Right hindlimb (tissue), 1 donor: Measurements from ENCODE around the gene DCUN1D2.

ENCODE experiments used
- DNase-seq: peaks from one replicate; pipeline ENCODE4 v3.0.0-alpha.2; 2018

Gene DCUN1D2

GRCh38 chr13:113421673-113422270 is 68.7 kb downstream of the DCUN1D2 start:
- DNase-seq, result peak; percentile 85

- peak; percentile 54 for DNase-seq
These were observed 69.5 kb downstream of the DCUN1D2 start for GRCh38 chr13:113420833-113421600.

- no peak for DNase-seq
These were observed 70.3 kb downstream of the DCUN1D2 start for GRCh38 chr13:113420232-113420631.

GRCh38 chr13:113419531-113420193 is 70.8 kb downstream of the DCUN1D2 start:
- no peak for DNase-seq

GRCh38 chr13:113418722-113419049 is 71.8 kb downstream of the DCUN1D2 start:
- no peak for DNase-seq

GRCh38 chr13:113417836-113418721 is 72.4 kb downstream of the DCUN1D2 start:
- no peak for DNase-seq

GRCh38 chr13:113417008-113417751 is 73.3 kb downstream of the DCUN1D2 start:
- DNase-seq, result no peak

GRCh38 chr13:113415825-113416224 is 74.7 kb downstream of the DCUN1D2 start:
- DNase-seq, result no peak

- DNase-seq, result no peak
These were observed 75.5 kb downstream of the DCUN1D2 start for GRCh38 chr13:113415032-113415431.

- DNase-seq, result no peak
These were observed 76.2 kb downstream of the DCUN1D2 start for GRCh38 chr13:113414335-113414734.

GRCh38 chr13:113413898-113414282 is 76.6 kb downstream of the DCUN1D2 start:
- peak; percentile 58 for DNase-seq

GRCh38 chr13:113413178-113413897 is 77.2 kb downstream of the DCUN1D2 start:
- peak; percentile 42 for DNase-seq

GRCh38 chr13:113412440-113412839 is 78.1 kb downstream of the DCUN1D2 start:
- no peak for DNase-seq

GRCh38 chr13:113411216-113412023 is 79.1 kb downstream of the DCUN1D2 start:
- DNase-seq, result peak; percentile 65

GRCh38 chr13:113410472-113411201 is 79.9 kb downstream of the DCUN1D2 start:
- DNase-seq, result peak; percentile 85

- DNase-seq, result no peak
These were observed 81.9 kb downstream of the DCUN1D2 start for GRCh38 chr13:113408562-113408961.

- DNase-seq, result no peak
These were observed 82.7 kb downstream of the DCUN1D2 start for GRCh38 chr13:113407531-113408393.

- DNase-seq, result no peak
These were observed 83.4 kb downstream of the DCUN1D2 start for GRCh38 chr13:113407103-113407530.
